ENCODE results near the gene TRPV2.

DNA sequence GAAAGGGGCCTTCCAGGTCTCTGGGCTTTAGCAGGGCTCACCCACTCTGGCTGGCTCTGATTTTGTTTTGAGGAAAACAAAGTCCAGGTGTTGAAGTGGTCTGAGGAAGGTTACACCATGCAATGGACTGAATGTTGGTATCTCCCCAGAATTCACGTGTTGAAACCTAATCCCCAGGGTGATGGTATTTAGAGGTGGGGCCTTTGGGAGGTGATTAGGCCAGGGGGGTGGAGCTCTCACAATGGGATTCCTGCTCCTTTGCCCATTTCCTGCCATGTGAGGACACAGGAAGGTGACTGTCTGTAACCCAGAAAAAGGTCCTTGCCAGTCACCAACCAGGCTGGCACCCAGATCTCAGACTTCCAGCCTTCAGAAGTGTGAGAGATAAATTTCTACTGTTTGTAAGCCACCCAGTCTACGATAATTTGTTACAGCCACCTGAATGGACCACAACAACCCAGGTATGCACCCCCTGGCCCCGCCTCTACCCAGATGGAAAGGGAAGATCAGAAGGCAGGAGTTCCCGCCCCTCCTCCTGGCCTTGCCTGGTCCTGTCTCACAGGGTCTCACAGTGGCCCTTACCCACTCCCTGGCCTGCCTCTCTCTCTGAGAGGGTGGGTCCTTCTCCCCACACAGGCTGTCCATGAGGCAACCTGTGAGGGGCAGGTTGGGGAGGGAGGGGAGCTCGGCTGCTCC is 44.6 kb downstream of the TRPV2 start:
- TF ChIP-seq, protein P1, sequence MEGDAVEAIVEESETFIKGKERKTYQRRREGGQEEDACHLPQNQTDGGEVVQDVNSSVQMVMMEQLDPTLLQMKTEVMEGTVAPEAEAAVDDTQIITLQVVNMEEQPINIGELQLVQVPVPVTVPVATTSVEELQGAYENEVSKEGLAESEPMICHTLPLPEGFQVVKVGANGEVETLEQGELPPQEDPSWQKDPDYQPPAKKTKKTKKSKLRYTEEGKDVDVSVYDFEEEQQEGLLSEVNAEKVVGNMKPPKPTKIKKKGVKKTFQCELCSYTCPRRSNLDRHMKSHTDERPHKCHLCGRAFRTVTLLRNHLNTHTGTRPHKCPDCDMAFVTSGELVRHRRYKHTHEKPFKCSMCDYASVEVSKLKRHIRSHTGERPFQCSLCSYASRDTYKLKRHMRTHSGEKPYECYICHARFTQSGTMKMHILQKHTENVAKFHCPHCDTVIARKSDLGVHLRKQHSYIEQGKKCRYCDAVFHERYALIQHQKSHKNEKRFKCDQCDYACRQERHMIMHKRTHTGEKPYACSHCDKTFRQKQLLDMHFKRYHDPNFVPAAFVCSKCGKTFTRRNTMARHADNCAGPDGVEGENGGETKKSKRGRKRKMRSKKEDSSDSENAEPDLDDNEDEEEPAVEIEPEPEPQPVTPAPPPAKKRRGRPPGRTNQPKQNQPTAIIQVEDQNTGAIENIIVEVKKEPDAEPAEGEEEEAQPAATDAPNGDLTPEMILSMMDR (IDR thresholded peaks at IDR 0.05), result no peak
- no peak for TF ChIP-seq POLR2A (IDR thresholded peaks at IDR 0.05)

Measured in Peyer's patch (tissue), 4 donors.